ENCODE measurements around the gene DMBX1. TPM values are rescaled to one million over a fixed set of nuclear protein-coding genes. Genes with fewer than 3 reads are reported as not detected.

DMBX1 gene
- total and polyA plus RNA-seq, 2 of the 4 experiments (the other 2 are of a cell fraction) = not detected

- Histone ChIP-seq H4K5ac (ENCODE audit: low read depth, low read length) (no peak overlapping the region), H3K14ac (replicated peaks; ENCODE audit: low read depth, low read length) (no peak overlapping the region), H2BK120ac (ENCODE audit: low read depth, low read length) (no peak overlapping the region), H3K4me2 (ENCODE audit: low read depth, low read length) (no peak overlapping the region), H2BK5ac (ENCODE audit: low read depth, low read length, poor library complexity, severe bottlenecking) (no peak overlapping the region), H4K91ac (ENCODE audit: insufficient read depth, low read depth, low read length) (no peak overlapping the region), H3K23ac (ENCODE audit: low read depth, low read length) (no peak overlapping the region), H4K8ac (ENCODE audit: low read depth in 2 of 2, low read length in 2 of 2) (no peak overlapping the region), H3K79me1 (ENCODE audit: low read depth in 1 of 2, low read length in 2 of 2) (no peaks in the 10 kb centered on the region), H2AFZ (replicated peaks; ENCODE audit: low read length, poor library complexity) (no peak overlapping the region), H3K27me3 (ENCODE audit: control insufficient read depth, insufficient read depth, low read length) (peaks cover 33% of the 10 kb centered on the region), H3K9me1 (ENCODE audit: insufficient read depth, low read length) (no peaks in the 10 kb centered on the region), H2AK9ac (replicated peaks; ENCODE audit: low read depth, low read length, poor library complexity) (no peak overlapping the region), H3K4ac (ENCODE audit: low read depth, low read length) (no peak overlapping the region), H2BK15ac (ENCODE audit: low read depth, low read length) (no peak overlapping the region), H3K9ac (ENCODE audit: low read depth, low read length) (no peak overlapping the region), H2AK5ac (ENCODE audit: low read depth, low read length) (no peak overlapping the region), H3K27ac (ENCODE audit: insufficient read depth, low read length) (no peak overlapping the region), H2BK20ac (ENCODE audit: low read depth, low read length) (no peak overlapping the region), H3K36me3 (ENCODE audit: control insufficient read depth, insufficient read depth, low read length) (no peaks in the 10 kb centered on the region), H3K4me3 (ENCODE audit: insufficient read depth, low read depth, low read length) (no peak overlapping the region), H3K56ac (ENCODE audit: extremely low read depth, insufficient read depth, low read length) (no peak overlapping the region), H3K18ac (ENCODE audit: low read depth, low read length) (no peak overlapping the region), H3K4me1 (ENCODE audit: control insufficient read depth, insufficient read depth, low read length) (no peaks in the 10 kb centered on the region), H3K9me3 (ENCODE audit: control insufficient read depth, insufficient read depth, low read length) (no peaks in the 10 kb centered on the region), H4K20me1 (ENCODE audit: insufficient read depth, low read length) (no peaks in the 10 kb centered on the region)
- ChIA-PET CTCF (no interaction called here), POLR2A (ENCODE audit: unreplicated experiment) (no interaction called here)
- dilution Hi-C loops (cut with HindIII; ENCODE audit: low sequenced_read_pairs, unreplicated experiment) = no loop called here
- ATAC-seq (ENCODE audit: low read depth) (no peak), DNase-seq (peak; percentile 22)
- no CpG with 5 or more reads among the region's 4 CpGs for WGBS, 2 experiments (ENCODE audit: extremely low coverage in 2 of 2, insufficient read length in 1 of 2)
- BruUV-seq (replicated peaks) = no TSS peak
- in situ Hi-C loops (cut with MboI; ENCODE audit: low sequenced_read_pairs) = no loop called here
- intact Hi-C loops (cut with micrococcal nuclease) = no loop called here
- no peak for TF ChIP-seq FOS (IDR thresholded peaks at IDR 0.05; ENCODE audit: low read depth, low read length)
- TF ChIP-seq BHLHE40 (IDR thresholded peaks at IDR 0.05; ENCODE audit: low read depth, low read length) = no peak; the same call in 1 of the 2 replicates
Observed at GRCh38 chr1:46503421-46503820, 13.8 kb downstream of the DMBX1 start.
